Dedifferentiated amniotic fluid mesenchymal stem cell (primary cell): ENCODE measurements around the gene TRAPPC4.
"Not testable (repeated sequence)": the region's sequence is repeated elsewhere in the genome, so short reads cannot be mapped to it uniquely, and the experiment has no call there.

Source experiments
- DNase-seq: peaks from one replicate; pipeline ENCODE4 v3.0.0-alpha.2; 2016; ENCODE audit errors: extremely low spot score

Gene TRAPPC4

GRCh38 chr11:119034813-119035212, 16.2 kb downstream of the TRAPPC4 start:
- DNase-seq: no peak

GRCh38 chr11:119038884-119039283, 20.3 kb downstream of the TRAPPC4 start:
- DNase-seq: no peak

GRCh38 chr11:119039471-119039870, 20.9 kb downstream of the TRAPPC4 start:
- not testable (repeated sequence) for DNase-seq

- no peak for DNase-seq
These were observed 23.4 kb downstream of the TRAPPC4 start for GRCh38 chr11:119041821-119042514.

- no peak for DNase-seq
These were observed 24.4 kb downstream of the TRAPPC4 start for GRCh38 chr11:119042927-119043326.

GRCh38 chr11:119044708-119045107, 26.1 kb downstream of the TRAPPC4 start:
- DNase-seq: no peak

GRCh38 chr11:119046489-119046888, 27.9 kb downstream of the TRAPPC4 start:
- DNase-seq: no peak

GRCh38 chr11:119047205-119047604, 28.6 kb downstream of the TRAPPC4 start:
- no peak for DNase-seq

- DNase-seq: no peak
These were observed 30.1 kb downstream of the TRAPPC4 start for GRCh38 chr11:119048644-119049043.

GRCh38 chr11:119049081-119049480, 30.5 kb downstream of the TRAPPC4 start:
- DNase-seq: no peak

- no peak for DNase-seq
These were observed 33.0 kb downstream of the TRAPPC4 start for GRCh38 chr11:119051440-119052162.

GRCh38 chr11:119052163-119052814, 33.7 kb downstream of the TRAPPC4 start:
- DNase-seq: no peak

GRCh38 chr11:119054418-119054817, 35.9 kb downstream of the TRAPPC4 start:
- DNase-seq: no peak

- DNase-seq: no peak
These were observed 37.3 kb downstream of the TRAPPC4 start for GRCh38 chr11:119055901-119056300.

- no peak for DNase-seq
These were observed 37.9 kb downstream of the TRAPPC4 start for GRCh38 chr11:119056421-119056999.

GRCh38 chr11:119057000-119057769, 38.6 kb downstream of the TRAPPC4 start, which contains the start of gene HYOU1:
Gene HYOU1 (minus strand): TSS chr11:119057205. CDS start chr11:119056160, 1,045 bp downstream.
- DNase-seq: peak; percentile 96

- not testable (repeated sequence) for DNase-seq
These were observed 40.6 kb downstream of the TRAPPC4 start for GRCh38 chr11:119059128-119059527.

- DNase-seq: no peak
These were observed 42.7 kb downstream of the TRAPPC4 start for GRCh38 chr11:119061256-119061655.

GRCh38 chr11:119062779-119063178, 44.2 kb downstream of the TRAPPC4 start:
- peak; percentile 57 for DNase-seq

- no peak for DNase-seq
These were observed 46.8 kb downstream of the TRAPPC4 start for GRCh38 chr11:119065369-119065768.
